MV-4-11 (cell line): ENCODE results near the gene PIMREG.
A peak's percentile ranks its signal among the peaks of the same experiment; 100 is the strongest.

ENCODE experiments used
- DNase-seq: peaks from one replicate; lab custom pipeline; 2025; lab: John Stamatoyannopoulos, UW

PIMREG gene

GRCh38 chr17:6461792-6462524 is 17.7 kb downstream of the PIMREG start:
- no peak for DNase-seq

GRCh38 chr17:6462692-6463091 is 18.4 kb downstream of the PIMREG start:
- DNase-seq: no peak

- DNase-seq: no peak
These were observed 19.6 kb downstream of the PIMREG start for GRCh38 chr17:6463616-6464445.

- DNase-seq: no peak
These were observed 20.3 kb downstream of the PIMREG start for GRCh38 chr17:6464446-6465041.

- DNase-seq: no peak
These were observed 21.1 kb downstream of the PIMREG start for GRCh38 chr17:6465206-6466003.

- DNase-seq: no peak
These were observed 23.3 kb downstream of the PIMREG start for GRCh38 chr17:6467567-6467966.

- DNase-seq: no peak
These were observed 24.0 kb downstream of the PIMREG start for GRCh38 chr17:6468051-6468790.

- DNase-seq: no peak
These were observed 26.0 kb downstream of the PIMREG start for GRCh38 chr17:6470146-6470718.

- no peak for DNase-seq
These were observed 26.7 kb downstream of the PIMREG start for GRCh38 chr17:6470751-6471521.

GRCh38 chr17:6471531-6472465 is 27.5 kb downstream of the PIMREG start:
- peak; percentile 38 for DNase-seq

GRCh38 chr17:6472517-6472916 is 28.3 kb downstream of the PIMREG start:
- DNase-seq: no peak

GRCh38 chr17:6473128-6473767 is 29.0 kb downstream of the PIMREG start:
- DNase-seq: peak; percentile 24

- no peak for DNase-seq
These were observed 30.1 kb downstream of the PIMREG start for GRCh38 chr17:6474376-6474775.

- DNase-seq: no peak
These were observed 30.7 kb downstream of the PIMREG start for GRCh38 chr17:6474906-6475305.

GRCh38 chr17:6475411-6475810 is 31.2 kb downstream of the PIMREG start:
- DNase-seq: no peak

GRCh38 chr17:6476076-6476809 is 32.0 kb downstream of the PIMREG start:
- DNase-seq: no peak

- no peak for DNase-seq
These were observed 32.5 kb downstream of the PIMREG start for GRCh38 chr17:6476810-6477179.

- no peak for DNase-seq
These were observed 33.7 kb downstream of the PIMREG start for GRCh38 chr17:6477831-6478383.
